PC-9 (cell line): ENCODE data around the gene KXD1.

ENCODE experiments used
- CTCF ChIP-seq: fragments of 200-600 bp; sonication (generic); conservative IDR thresholded peaks from 2 replicates; pipeline ENCODE4 v1.6.1; 2017; ENCODE audit warnings: mixed run types, antibody characterized with exemption, mild to moderate bottlenecking, moderate library complexity
- EZH2 ChIP-seq: fragments of 200-600 bp; sonication (generic); IDR thresholded peaks from 2 replicates; pipeline ENCODE4 v1.8.0; 2017; ENCODE audit warnings: antibody characterized with exemption, low read depth

- TF ChIP-seq CTCF: no peak
- no peak for TF ChIP-seq EZH2
These were observed 31.4 kb upstream of the KXD1 start for GRCh38 chr19:18526316-18526715.
